M059J (cell line): ENCODE results near the gene KCNAB2. TPM values are rescaled to one million over a fixed set of nuclear protein-coding genes. Genes with fewer than 3 reads are reported as not detected.
A peak's percentile ranks its signal among the peaks of the same experiment; 100 is the strongest.

ENCODE experiments used
- DNase-seq: peaks from one replicate; pipeline ENCODE4 v3.0.0-alpha.2; 2012; ENCODE audit warnings: low read depth
- total RNA-seq: library from RNA; depleted of rRNA; stranded (reverse); fragments of >200 nt; shearing (Covaris generic); gene quantifications from 2 replicates; pipeline ENCODE4 v1.2.3, GENCODE V29; 2014

KCNAB2 gene
- total RNA-seq, 1 experiment from 2014 or later = 13.7 TPM

DNA sequence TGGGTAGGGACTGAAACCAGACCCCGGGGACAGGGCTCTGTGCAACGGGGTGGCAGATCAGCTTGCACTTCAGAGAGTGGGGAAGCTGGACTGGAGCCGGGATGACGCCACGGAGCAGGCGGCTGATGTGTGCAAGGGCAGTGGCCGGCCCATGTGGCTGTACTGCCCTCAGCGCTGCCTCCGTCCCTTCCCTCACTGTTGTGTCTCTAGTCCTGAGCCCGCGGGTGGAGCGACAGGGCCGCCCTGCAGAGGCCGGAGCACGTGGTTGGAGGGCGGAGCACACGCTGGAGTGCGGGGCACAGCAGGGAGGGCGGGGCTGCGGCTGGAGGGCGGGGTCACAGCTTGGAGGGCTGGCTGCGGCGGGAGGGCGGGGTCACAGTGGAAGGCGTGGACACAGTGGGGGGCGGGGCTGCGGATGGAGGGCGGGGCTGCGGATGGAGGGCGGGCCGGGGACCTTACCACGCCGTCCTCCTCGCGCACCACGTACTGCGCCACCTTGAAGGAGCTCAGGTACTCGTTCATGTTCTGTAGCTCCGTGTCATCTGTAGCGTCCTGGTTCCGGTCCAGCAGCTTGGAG lies 82.0 kb downstream of the KCNAB2 start:
- DNase-seq = no peak

DNA sequence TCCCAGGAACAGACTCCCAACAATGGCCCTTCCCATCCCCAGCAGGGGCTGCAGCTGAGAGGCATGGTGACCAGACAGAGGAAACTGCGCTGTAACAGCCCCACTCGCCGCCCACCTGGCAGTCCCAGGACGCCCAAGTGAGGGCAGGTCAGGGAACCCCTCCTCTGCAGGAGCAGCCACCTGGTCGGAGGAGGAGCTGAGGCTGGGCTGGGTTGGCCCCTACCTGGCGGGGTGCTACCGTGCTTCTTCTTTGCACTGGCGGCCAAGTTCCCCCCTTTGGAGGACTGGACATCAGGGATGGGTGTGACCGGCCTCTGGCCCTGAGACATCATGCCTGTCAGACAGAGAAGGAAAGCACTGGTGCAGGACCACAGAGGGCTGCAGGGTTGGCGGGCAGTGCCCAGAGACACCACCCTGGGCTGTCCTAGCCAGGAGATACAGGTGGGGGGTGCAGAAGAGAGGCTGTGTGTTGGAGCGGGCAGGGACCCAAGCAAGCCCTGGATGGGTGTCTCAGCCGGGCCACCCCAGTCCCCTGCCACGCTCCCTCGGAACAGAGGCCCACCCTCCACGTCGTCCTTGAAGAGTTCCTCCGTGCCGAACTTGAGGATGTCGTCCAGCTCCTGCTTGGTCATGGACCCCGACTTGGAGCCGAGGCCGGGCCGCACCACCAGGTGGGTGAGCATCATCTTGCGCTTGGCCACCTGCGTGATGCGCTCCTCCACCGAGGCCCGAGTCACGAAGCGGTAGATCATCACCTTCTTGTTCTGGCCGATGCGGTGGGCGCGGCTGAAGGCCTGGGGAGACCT lies 82.8 kb downstream of the KCNAB2 start:
- DNase-seq = no peak

DNA sequence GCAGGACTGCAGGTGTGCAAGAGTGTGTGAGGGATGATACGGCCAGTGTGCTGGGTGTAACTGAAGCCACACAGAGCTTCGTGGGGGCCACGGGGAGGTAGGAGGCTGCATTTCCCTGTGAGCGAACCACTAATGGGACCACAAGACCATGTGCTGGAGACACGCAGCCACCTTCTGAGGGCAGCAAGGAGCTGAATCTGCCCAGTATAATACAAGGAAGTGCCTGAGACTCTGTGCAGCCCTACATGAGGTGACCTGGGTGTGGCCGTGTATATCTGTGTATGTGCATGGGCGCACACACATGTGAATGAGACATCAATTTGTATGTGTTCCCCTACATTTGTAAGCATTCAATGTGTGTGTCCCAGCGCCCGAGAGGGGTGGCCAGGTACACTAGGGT lies 83.6 kb downstream of the KCNAB2 start:
- no peak for DNase-seq

DNA sequence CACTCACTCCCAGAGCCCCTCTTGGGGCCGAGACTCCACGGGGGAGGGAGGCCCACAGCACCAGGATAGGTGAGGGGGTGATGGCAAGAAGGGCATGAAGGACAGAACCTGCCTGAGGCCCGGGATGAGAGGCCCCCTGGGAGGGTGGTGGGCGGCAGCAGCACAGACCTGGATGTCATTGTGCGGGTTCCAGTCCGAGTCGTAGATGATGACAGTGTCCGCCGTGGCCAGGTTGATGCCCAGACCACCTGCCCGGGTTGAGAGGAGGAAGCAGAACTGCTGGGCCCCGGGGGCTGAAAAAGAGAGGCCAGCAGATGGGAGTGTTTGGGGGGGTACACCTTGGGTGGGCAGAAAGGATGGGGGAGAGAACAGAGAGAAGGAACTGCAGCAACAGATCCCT lies 84.3 kb downstream of the KCNAB2 start:
- no peak for DNase-seq

DNA sequence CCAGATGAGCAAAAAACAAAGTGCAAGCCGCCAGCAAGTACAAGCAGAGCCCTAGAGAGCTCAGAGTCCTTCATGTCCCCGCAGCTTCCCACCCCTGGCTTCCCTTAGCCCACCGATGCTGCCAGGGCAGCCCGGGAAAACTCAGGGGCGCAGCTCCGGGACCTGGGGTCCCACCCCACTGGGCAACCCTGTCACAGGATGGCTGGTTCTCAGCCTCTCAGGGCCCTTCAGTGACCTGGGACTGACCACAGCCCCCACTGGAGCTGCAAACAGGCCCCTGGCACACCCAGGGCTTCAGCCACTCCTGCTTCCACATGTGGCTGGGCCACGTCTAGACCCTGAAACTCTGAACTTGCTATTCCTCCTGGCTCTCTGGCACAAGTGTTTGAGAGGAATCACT lies 84.9 kb downstream of the KCNAB2 start:
- DNase-seq = no peak

DNA sequence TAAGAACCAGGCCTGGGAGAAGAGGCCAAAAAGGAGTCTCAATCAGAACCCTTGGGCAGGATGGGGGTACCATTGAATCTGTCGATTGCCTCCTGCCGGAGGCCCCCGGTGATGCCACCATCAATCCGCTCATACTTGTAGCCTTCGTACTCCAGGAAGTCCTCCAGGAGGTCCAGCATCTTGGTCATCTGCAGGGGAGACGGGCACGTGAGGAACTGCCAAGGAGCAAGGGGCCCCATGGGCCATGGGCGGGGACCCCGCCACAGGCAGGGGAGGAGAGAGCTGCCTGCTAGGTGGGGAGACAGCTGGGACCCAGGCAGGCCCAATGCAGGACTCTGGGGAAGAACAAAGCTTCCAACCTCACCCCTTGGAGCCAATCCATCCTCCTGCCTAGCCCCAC lies 85.9 kb downstream of the KCNAB2 start:
- no peak for DNase-seq

DNA sequence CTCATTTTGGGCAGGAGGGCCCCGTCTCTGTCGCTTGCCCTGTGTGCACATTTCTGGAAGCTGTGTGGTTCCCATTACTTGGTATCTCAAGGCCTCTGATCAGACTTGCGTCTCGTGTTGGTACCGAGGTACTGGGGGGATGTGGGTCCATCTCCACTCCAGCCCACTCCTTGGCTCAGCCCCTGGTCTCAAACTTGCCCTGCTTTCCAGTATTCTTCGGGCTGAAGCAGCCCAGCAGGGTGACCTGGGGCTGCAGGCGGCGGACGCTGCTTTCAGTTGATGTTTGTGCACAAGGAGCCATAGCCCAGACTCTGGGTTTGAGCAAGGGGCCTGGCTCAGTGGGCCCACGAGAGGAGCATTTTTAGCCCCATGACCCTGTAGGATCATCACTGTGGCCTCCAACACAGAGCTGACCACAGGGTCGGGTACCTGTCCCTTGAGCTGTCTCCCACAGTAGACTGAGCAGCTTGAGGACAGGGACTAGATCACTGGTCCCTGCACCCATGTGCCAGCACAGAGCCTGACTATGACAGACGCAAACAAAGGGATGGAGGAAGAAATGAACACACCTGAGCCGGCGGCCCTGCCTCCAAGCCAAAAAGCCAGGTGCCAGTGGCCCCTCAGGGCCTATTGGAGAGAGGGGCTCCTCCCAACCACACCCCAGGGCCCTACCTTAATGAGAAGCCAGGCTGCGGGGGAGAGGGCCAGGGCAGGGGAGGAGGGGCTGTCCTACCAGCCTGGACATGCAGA lies 87.6 kb downstream of the KCNAB2 start:
- no peak for DNase-seq

DNA sequence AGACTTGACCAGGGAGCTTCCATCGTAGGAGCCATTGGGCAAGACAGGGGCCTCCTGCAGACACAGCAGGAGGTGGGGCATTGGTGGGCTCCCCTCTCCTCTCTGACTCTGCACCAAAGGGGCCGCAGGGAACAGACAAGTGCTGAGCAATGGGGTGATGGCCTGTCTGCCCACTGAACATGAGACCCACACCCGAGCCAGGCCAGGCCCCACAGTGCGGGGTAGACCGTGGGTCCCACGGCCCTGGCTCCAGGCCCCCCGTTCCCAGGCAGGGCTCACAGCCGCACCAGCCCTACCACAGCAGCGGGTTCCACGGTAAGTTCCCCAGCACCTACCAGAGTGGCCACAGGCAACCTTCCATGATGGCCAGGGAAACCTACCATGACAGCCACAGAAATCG lies 88.5 kb downstream of the KCNAB2 start:
- no peak for DNase-seq

DNA sequence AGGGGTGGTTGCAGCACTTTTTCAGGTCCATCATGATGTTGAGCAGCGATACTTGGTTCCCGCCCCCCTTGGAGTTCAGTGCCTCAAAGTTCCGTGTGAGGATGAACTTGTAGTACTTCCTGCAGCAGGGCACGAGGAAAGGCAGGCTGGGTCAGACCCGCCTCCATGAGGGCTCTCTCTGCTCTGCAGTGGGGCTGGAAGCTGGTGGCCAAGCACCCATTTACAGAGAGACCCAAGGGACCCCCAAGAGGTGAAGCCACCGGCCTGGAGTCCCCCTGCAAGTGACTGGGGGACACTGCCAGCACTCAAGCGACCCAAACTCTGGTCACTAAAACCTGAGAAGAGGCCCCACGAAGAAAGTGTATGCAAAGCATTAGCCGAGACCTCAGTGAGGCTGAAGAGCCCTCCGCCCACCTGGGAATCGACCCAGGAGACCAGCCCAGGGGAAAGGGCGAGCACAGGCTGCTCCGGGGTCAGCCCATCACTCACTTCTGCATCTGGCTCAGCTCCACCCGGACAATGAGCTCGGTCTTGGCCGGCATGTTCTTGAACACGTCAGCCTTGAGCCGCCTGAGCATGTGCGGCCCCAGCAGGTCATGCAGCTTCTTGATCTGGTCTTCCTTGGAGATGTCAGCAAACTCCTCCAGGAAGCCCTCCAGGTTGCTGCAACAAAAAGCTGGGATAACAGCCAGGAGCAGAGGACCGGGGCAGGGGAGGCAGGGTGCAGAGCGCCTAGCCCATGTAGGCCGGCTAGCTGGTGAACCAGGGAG lies 89.2 kb downstream of the KCNAB2 start:
- no peak for DNase-seq

DNA sequence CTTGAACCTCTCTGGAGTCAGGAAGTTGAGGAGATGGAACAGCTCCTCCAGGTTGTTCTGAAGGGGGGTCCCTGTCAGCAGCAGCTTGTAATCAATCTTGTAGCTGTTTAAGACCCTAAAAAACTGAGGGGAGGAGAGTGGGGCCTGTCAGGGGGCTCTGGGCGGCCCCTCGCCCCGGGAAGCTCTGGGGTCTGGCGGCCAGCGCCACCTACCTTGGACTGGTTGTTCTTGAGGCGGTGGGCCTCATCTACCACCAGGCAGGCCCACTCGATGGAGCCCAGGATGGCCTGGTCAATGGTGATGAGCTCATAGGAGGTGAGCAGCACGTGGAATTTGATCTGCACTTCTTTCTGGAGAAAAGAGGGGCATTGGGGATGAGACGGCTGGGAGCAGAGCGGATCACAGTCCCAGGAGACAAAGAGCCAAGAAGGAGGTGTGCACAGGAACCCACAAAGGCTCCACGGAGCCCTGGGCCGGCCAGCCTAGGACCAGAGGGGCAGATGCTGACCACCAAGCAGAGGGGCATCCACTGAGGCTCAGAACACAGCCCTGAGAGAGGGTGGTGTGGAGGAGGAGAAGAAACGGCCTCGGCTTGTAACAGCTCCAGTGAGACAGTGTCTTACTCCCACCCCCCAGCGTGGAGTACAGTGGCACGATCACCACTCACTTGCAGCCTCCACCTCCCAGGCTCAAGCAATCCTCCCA lies 91.0 kb downstream of the KCNAB2 start:
- DNase-seq = no peak

DNA sequence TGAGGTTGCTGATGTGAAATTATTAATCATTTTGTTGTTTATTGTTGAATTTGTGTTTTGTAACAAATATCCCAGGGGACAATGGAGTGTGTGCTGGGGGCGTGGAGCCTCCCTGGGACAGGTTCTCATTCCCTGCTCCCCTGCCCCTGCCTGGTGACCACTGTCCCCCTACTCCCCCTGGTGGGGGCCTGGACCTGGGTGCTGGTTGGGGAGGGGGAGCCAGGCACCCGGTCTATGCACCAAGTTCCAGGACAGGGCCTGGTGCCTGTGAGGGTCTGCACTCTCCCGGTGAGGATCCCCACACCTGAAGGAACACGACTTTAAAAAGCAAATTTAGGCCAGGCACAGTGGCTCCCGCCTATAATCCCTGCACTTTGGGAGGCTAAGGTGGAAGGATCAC lies 92.1 kb downstream of the KCNAB2 start:
- no peak for DNase-seq

DNA sequence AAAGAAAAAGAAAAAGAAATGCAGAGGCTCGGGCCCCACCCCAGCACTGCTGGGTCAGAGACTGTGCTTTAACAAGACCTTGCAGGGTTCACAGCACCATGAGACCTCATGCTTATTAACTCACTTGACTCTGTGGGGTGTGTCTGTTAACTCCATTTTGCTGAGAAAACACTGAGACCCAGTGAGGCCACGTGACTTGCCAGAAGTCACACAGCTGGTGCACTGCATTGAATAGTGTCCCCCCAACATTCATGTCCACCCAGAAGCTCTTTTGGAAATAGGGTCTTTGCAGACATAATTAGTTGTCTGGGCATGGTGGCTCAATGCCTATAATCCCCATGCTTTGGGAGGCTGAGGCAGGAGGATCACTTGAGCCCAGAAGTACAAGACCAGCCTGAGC lies 94.7 kb downstream of the KCNAB2 start:
- DNase-seq = no peak

DNA sequence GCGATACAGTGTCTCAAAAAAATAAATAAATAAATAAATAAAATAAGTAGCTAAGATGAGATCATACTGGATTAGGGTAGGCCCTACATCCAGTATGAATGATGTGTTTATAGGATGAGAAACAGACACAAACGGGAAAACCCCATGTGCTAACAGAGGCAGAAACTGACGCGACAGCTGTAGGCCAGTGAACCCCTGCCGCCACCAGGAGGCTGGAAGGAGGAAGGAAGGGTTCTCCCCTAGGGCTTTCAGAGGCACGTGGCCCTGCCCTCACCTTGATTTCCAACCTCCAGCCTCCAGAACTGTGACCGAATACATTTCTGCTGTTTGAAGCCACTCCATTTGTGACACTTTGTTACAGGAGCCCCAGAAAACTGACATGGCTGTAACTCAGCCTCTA lies 95.9 kb downstream of the KCNAB2 start:
- peak; percentile 55 for DNase-seq

DNA sequence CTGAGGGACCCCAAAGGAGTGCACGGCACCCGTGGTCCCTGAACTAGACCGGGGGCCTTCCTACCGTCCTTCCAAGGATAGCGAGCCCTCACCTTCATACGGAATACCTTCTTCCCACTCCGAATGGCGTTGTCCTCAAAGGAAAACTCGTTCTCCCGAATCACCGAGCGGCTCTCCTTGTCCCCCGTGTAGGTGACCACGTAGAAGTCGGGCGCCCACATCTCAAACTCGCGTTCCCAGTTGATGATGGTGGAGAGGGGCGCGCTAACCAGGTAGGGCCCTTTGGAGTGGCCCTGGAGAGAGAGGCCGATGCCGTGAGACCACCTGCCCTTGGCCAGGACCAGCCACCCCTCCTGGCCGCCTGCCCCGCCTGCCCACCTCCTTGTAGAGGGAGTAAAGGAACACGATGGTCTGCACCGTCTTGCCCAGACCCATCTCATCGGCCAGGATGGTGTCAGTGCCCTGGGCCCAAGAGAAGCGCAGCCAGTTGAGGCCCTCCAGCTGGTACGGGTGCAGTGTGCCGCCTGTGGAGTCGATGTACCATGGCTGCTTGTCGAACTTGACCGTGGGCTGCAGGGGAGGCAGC lies 96.4 kb downstream of the KCNAB2 start:
- no peak for DNase-seq

DNA sequence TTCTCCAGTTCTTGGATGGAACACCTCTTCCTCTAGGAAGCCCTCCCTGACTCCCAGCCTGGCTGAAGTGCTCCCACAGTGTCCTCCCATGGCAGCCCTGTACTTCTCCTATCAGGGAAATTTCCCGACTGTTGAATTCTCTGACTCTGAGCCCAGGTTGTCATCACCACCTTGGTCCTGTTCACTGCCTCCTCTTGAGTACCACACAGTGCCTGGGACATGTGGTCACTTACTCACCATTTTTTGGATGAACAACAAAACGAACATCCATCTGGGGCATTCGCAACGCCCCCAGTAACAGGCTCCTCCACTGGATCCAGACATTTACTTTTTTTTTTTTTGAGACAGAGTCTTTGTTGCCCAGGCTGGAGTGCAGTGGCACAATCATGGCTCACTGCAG lies 97.0 kb downstream of the KCNAB2 start:
- no peak for DNase-seq

DNA sequence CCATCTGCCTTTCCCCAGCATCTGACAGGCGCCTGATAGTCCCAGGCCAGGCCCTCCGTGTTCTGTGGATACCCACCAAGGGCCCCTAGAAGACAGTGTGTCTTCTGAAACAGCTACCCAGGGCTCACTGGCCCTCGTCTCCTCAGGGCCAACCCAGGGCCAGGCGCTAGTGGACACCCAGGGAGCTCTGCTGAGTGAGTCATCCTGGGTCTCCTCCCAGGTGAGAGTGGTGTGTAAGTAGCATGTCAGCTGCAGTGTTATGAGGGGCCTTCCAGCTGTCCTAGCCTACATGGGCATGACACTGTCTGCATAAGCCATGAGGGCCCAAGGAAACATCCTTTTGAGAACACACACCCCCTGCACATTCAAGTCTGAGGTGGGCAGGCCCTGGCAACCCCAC lies 97.7 kb downstream of the KCNAB2 start:
- DNase-seq = peak; percentile 40

DNA sequence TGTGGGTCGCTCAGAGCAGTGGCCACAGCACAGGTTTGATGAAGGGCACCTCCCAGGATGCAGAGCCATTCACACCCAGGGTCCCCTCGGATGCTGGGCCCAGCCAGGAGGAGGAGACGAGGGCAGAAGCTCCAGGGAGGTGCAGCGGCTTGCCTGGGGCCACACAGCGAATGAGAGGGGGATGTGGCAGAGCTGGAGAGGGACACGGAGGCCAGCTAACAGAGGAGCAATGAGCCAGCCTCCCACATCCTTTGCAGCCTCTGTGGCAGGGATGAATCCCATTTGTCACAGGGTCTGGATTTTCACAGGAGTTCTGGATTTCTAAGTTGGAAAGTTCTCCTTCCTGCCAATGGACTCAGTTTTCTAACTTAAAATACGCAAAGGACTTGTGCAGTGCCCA lies 98.5 kb downstream of the KCNAB2 start:
- no peak for DNase-seq

DNA sequence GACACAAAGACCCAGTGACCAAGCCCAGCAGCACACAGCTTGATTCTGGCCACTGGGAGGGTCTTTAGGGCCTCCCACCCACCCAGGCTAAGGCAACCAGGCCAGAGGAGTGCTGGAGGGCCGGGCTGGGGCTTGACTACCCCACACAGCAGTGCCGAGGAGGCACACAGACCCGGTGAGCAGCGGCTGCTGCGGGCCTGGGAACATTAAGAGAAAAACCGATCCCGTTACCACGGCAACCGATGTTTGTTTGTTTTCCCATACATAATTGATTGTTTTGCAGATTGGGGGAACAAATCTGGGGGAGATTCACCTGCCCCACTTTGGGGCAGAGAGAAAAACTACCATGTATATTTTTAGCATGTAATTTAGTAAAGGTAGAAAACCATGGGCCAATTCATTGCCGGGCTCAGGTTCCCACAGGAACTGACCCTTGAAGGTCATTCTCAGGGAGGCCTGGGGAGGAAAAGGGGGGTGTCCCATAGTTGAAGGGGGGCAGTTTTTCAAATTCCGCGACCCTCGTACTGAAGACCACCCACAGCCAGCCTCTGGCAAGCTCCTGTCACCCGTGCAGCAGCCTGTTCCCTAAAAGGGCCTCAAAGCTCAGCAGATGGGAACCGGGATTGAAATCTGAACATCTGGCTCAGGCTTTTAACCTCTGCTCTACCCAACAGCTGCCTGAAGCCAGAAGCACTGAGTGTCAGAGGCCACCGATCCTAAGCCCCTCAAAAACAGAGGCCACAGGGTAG lies 99.1 kb downstream of the KCNAB2 start:
- no peak for DNase-seq

DNA sequence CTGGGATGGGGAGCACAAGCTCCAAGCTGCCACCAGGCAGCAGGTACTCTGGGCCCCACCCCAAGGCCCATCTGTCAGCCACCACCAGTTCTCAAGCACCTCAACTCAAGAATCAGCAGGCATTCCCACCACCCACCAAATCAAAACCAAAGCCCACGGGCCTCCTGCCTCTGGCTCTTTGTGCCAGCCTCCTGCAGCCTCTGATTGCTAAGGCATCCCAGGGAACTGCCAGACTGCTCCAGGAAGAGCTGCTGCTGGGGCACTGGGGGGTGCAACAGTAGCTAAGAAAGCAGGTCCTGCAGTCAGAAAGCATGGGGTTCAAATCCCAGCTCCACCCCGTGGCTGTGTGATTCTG lies 99.7 kb downstream of the KCNAB2 start:
- no peak for DNase-seq

DNA sequence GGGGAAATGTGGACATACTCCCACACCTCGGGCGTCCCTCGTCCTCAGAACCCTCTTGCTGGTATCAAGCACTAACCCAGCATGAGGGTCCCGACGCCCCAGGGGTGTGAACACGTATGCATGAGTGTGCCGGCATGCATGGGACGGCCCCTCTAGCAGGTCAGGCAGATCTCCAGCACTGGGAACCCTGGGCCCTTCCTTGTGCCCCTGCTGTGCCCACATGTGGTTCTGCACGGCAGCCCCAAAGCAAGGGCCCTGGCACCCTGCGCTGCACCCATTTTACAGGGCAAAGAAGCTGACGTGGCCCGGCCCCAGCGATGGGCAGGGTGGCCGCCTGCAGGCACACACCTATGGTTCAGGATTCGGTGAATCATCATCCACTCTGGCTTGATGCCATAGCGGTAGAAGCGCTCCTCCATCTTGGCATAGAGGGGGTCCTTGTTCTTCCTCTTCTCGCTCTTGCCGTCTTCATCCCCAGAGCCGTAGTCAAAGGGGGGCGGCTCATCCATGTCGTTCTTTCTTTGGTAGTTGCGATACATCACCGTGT lies 100.2 kb downstream of the KCNAB2 start:
- no peak for DNase-seq
